HepG2 (cell line): Measurements from ENCODE around the gene SYTL1. TPM values are rescaled to one million over a fixed set of nuclear protein-coding genes. Genes with fewer than 3 reads are reported as not detected.
A peak's percentile ranks its signal among the peaks of the same experiment; 100 is the strongest.

Experiments used
- ATAC-seq: fragments of 200-7000 bp; cut with Tn5 transposase; 3 replicates; pipeline ENCODE4 v1.9.1; 2020; ENCODE audit warnings: mild to moderate bottlenecking, moderate library complexity
- BruUV-seq: library from RNA; stranded (reverse); fragments of 400-500 nt; replicated peaks from 2 replicates; lab custom pipeline; 2021; lab: Mats Ljungman, UMichigan
- CTCF ChIA-PET: fragments of 300-600 bp; formaldehyde crosslinking; extraction: SDS; loops from one replicate; lab custom pipeline; 2021; ENCODE audit warnings: low total read pairs, inconsistent platforms, low intra/inter-chr PET ratio; lab: Yijun Ruan, JAX
- POLR2A ChIA-PET: fragments of 350-600 bp; sonication (Branson Sonifier 250); formaldehyde crosslinking; loops from one replicate; lab custom pipeline; 2020; ENCODE audit warnings: antibody characterized with exemption, inconsistent platforms; lab: Yijun Ruan, JAX
- DNase-seq: peaks from one replicate; pipeline ENCODE4 v3.0.0-alpha.2; 2015; ENCODE audit warnings: low spot score
- FAIRE-seq: peaks from 3 replicates; lab custom pipeline; 2011; peaks lifted over from hg19 to GRCh38; lab: Jason Lieb, UNC
- H2AFZ ChIP-seq: one replicate; pipeline ENCODE4 v1.6.1; 2011; ENCODE audit warnings: low read length, inconsistent platforms
- H3K27ac ChIP-seq: fragments of 300-600 bp; 3 replicates; pipeline ENCODE4 v1.8.0; 2011; ENCODE audit warnings: mixed run types, mild to moderate bottlenecking, mixed read lengths, low read length, inconsistent platforms; ENCODE audit not compliant: insufficient read depth; ENCODE audit errors: extremely low read length
- H3K27me3 ChIP-seq, 2 experiments: fragments of 200-600 bp in 1 of 2; 2 replicates in 1 of 2; 3 replicates in 1 of 2; pipeline versions ENCODE4 v1.6.0 to v1.8.0; 2011; ENCODE audit warnings: low read length in 2 of 2, mild to moderate bottlenecking in 2 of 2, moderate library complexity in 2 of 2, inconsistent platforms in 1 of 2; ENCODE audit not compliant: insufficient read depth in 2 of 2, control insufficient read depth in 1 of 2
- H3K36me3 ChIP-seq, 2 experiments: fragments of 200-600 bp in 1 of 2; replicated peaks in 1 of 2; 2 replicates in 1 of 2; 3 replicates in 1 of 2; pipeline versions ENCODE4 v1.5.1 to v1.8.0; 2011; ENCODE audit warnings: low read length in 2 of 2, inconsistent platforms in 1 of 2; ENCODE audit not compliant: insufficient read depth in 2 of 2, control insufficient read depth in 1 of 2
- H3K4me1 ChIP-seq: 2 replicates; pipeline ENCODE4 v1.5.1; 2012; ENCODE audit warnings: low read length, inconsistent platforms; ENCODE audit not compliant: insufficient read depth
- H3K4me2 ChIP-seq: 2 replicates; pipeline ENCODE4 v1.6.0; 2011; ENCODE audit warnings: low read depth, low read length, inconsistent platforms
- H3K4me3 ChIP-seq, 3 experiments: fragments of 200-600 bp in 1 of 3; sonication (generic), shearing (Covaris generic) in 1 of 3; replicated peaks in 1 of 3; 2 replicates each; pipeline ENCODE4 v1.5.1; 2011 to 2016; ENCODE audit warnings: low read length in 3 of 3, inconsistent platforms in 2 of 3, low read depth in 2 of 3, mild to moderate bottlenecking in 2 of 3, control low read depth in 1 of 3, mixed read lengths in 1 of 3; ENCODE audit not compliant: insufficient read depth in 1 of 3
- H3K79me2 ChIP-seq: one replicate; pipeline ENCODE4 v1.6.1; 2011; ENCODE audit warnings: low read length, inconsistent platforms; ENCODE audit not compliant: insufficient read depth
- H3K9ac ChIP-seq: 2 replicates; pipeline ENCODE4 v1.6.0; 2011; ENCODE audit warnings: mild to moderate bottlenecking, low read depth, low read length, inconsistent platforms; ENCODE audit not compliant: insufficient read depth
- H3K9me3 ChIP-seq: 2 replicates; pipeline ENCODE4 v1.5.1; 2012; ENCODE audit warnings: mild to moderate bottlenecking, low read length
- H4K20me1 ChIP-seq: 2 replicates; pipeline ENCODE4 v1.6.0; 2011; ENCODE audit warnings: inconsistent platforms, mild to moderate bottlenecking, low read length, moderate library complexity; ENCODE audit not compliant: insufficient read depth
- CBFB ChIP-seq: sonication (generic); formaldehyde crosslinking; IDR thresholded peaks from 2 replicates; pipeline ENCODE4 v1.4.0; 2020; ENCODE audit warnings: missing genetic modification reagents
- KAT2B ChIP-seq: fragments of 150-350 bp; IDR thresholded peaks from 2 replicates; pipeline ENCODE4 v1.6.1; 2014; ENCODE audit warnings: low read depth, low read length, borderline replicate concordance
- MYC ChIP-seq: sonication (generic); formaldehyde crosslinking; IDR thresholded peaks from 2 replicates; pipeline ENCODE4 v1.9.0; 2021; ENCODE audit warnings: missing genetic modification reagents, borderline replicate concordance
- NONO ChIP-seq, 2 experiments: fragments of 450-650 bp in 1 of 2; sonication (generic) in 1 of 2; formaldehyde crosslinking in 1 of 2; IDR thresholded peaks in 1 of 2; conservative IDR thresholded peaks in 1 of 2; 2 replicates each; pipeline versions ENCODE4 v1.6.1 to v1.8.0; 2017 to 2022; ENCODE audit warnings: mild to moderate bottlenecking in 1 of 2, missing genetic modification reagents in 1 of 2, moderate library complexity in 1 of 2
- RAD21 ChIP-seq: fragments of 450-650 bp; formaldehyde crosslinking; IDR thresholded peaks from 2 replicates; pipeline ENCODE4 v1.5.0; 2020; ENCODE audit warnings: mild to moderate bottlenecking
- ZBTB33 ChIP-seq: sonication (generic); formaldehyde crosslinking; IDR thresholded peaks from 2 replicates; pipeline ENCODE4 v1.4.0; 2020; ENCODE audit warnings: missing genetic modification reagents
- ZNF143 ChIP-seq: sonication (generic); formaldehyde crosslinking; IDR thresholded peaks from 2 replicates; pipeline ENCODE4 v1.4.0; 2020; ENCODE audit warnings: missing genetic modification reagents
- ZNF724P ChIP-seq: sonication (generic); formaldehyde crosslinking; IDR thresholded peaks from 2 replicates; pipeline ENCODE4 v1.8.0; 2022; ENCODE audit warnings: missing genetic modification reagents, borderline replicate concordance
- WGBS: methylation state at CpG from one replicate; pipeline ENCODE4 v1.1.6; 2017; ENCODE audit warnings: low lambda C conversion rate; 5-methylcytosine and 5-hydroxymethylcytosine counted together
- in situ Hi-C: cut with HindIII; loops from 2 replicates; pipeline ENCODE4 v1.10.0; 2017; ENCODE audit warnings: low pct_unique_long_range_greater_than_20kb; ENCODE audit not compliant: extremely low pct_ligation_motif_present
- intact Hi-C: fragments of 100-400 bp; cut with micrococcal nuclease; formaldehyde crosslinking; loops from one replicate; pipeline ENCODE4 v1.10.0; 2022; ENCODE audit not compliant: unreplicated experiment
- polyA plus RNA-seq, 8 experiments: library from polyadenylated mRNA; depleted of rRNA in 3 of 8; stranded (reverse) in 7 of 8; unstranded in 1 of 8; fragments of >200 nt; fragmentation: Illumina TruSeq in 4 of 8; extraction: Trizol in 4 of 8; gene quantifications; 2 replicates each; pipeline versions ENCODE4 v1.2.1 to v1.2.3, GENCODE V29; 2011 to 2016; ENCODE audit warnings: low read depth in 4 of 8, missing spikeins in 1 of 8, mixed read lengths in 1 of 8; ENCODE audit not compliant: insufficient read depth in 1 of 8
- total RNA-seq, 5 experiments: library from RNA; depleted of rRNA; stranded (reverse); fragments of >200 nt; fragmentation: Illumina TruSeq; extraction: Trizol; gene quantifications; 2 replicates each; pipeline ENCODE4 v1.2.3, GENCODE V29; 2016; ENCODE audit warnings: low read depth in 1 of 5
- TF ChIP-seq, protein P1 (sequence below): conservative IDR thresholded peaks from 2 replicates; pipeline ENCODE4 v1.6.1; 2018; ENCODE audit warnings: missing genetic modification reagents

The SYTL1 gene
- total and polyA plus RNA-seq, 2 of the 13 experiments (the other 11 are each of a cell fraction or from before 2014, with no cell fraction given), result 11.1 to 17.8 TPM

DNA sequence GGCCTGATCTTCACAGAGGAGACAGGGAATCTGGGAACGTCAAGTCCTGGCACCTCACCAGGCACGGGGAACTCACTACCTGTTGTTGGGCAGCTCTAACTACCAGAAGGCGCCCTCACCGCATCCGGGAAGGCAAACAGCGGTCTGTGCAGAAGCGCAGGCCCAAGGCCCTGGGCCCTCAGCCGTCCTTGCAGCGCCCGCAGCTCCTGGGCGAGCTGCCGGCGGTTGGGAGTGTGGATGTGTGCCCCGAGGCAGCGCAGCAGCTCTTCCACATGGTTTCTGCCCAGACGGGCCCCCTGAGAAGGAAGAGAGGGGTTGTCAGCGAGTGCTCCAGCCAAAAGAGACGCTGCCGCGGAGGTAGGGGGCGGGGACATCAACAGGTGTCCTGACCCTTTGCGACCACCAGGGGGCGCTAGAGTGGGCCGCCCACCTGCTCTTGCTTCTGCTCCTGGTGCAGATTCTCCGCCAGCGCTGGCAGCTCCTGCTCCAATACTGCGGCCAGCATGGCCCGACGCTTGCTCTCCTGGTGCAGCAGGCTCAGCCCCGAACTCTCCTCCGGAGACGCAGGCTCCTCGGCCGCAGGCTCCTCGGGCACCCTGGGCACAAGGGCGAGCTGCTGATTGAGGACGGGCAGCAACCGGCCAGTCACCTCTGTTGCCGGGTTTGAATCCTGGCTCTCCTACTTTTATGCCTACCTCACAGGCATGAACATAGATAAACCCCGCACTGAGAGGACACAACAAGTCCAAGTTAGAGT is 15.6 kb downstream of the SYTL1 start (continued):
- TF ChIP-seq, protein P1, sequence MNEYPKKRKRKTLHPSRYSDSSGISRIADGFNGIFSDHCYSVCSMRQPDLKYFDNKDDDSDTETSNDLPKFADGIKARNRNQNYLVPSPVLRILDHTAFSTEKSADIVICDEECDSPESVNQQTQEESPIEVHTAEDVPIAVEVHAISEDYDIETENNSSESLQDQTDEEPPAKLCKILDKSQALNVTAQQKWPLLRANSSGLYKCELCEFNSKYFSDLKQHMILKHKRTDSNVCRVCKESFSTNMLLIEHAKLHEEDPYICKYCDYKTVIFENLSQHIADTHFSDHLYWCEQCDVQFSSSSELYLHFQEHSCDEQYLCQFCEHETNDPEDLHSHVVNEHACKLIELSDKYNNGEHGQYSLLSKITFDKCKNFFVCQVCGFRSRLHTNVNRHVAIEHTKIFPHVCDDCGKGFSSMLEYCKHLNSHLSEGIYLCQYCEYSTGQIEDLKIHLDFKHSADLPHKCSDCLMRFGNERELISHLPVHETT, result no peak
- TF ChIP-seq RAD21 (CRISPR knock-in tag), result peak; percentile 85
- no peak for TF ChIP-seq KAT2B
- no peak for TF ChIP-seq CBFB

DNA sequence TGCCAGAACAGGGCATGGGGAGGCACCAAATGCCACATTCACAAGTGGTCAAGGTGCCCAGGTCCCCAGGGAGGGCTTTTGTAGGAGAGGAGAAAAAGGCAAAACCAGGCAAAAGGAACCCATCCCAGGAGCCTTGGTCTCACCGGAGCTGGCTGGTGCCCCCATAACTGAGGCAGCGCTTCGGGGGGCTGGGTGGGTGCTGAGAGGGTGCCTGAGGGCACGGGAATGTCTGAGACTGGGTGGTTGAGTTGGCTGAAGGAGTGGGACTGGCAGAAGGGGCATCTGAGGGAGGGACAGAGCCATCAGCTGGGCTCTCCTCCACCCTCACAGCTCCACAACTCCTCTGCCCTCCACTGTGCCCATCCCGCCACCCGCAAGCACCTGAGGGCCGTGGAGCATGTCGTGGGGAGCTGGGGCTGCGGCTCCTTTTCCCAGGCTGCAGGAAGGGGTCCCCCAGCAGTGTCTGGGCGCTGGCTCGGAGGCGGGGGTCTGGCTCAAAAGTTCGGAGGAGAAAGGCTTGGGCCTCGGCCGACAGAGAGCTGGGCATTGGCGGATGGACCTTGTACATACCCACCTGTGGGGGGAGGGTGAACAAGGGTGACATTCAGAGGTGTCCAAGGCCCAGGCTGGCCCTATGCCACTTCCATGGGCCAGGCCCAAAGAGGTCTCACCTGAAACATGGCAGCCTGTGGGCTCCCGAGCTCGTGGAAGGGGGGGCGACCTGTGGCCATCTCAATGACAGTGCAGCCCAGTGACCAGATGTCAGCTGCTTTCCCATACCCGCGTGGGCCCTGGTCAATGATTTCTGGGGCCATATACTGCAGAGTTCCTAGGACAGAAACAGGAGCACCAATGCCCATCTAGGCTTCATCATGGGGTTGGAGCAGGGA is 16.5 kb downstream of the SYTL1 start:
- no peak for DNase-seq
- no peak for FAIRE-seq
- in situ Hi-C loops, result loop anchor here (5.0 kb wide), 1 partner anchor 34 kb away; the partner anchor contains the start of gene GPR3
- Histone ChIP-seq H3K27ac (no peak overlapping the region), H3K4me3 (no peak overlapping the region), H3K9ac (no peak overlapping the region), H4K20me1 (no peaks in the 10 kb centered on the region), H3K9me3 (no peaks in the 10 kb centered on the region), H3K27me3 (no peaks in the 10 kb centered on the region), H3K36me3 (0 out of 5 replicates have a peak, but pooled peaks cover 0 to 2% of the 10 kb centered on the region in 2 experiments), H3K79me2 (no peaks in the 10 kb centered on the region), H3K4me2 (no peak overlapping the region), H3K4me1 (peaks cover 8% of the 10 kb centered on the region; the same call in 1 of the 2 replicates), H2AFZ (no peak overlapping the region)
- ChIA-PET POLR2A (no interaction called here), CTCF (interaction anchor here (1.0 to 2.1 kb wide), 5 partner anchors 14 to 57 kb away, joined by 3 to 19 read pairs (median 6); no protein-coding TSS in a partner anchor)
- WGBS, result 96% methylated on average over 11 of the region's 21 CpGs
- no TSS peak for BruUV-seq
- intact Hi-C loops, result no loop called here
- TF ChIP-seq ZNF143 (CRISPR knock-in tag), result 0 out of 2 replicates have a peak, but pooled peaks have one; percentile 2
- TF ChIP-seq ZNF724P (CRISPR knock-in tag), result no peak
- TF ChIP-seq NONO (IDR thresholded peaks at IDR 0.05), result no peak
- TF ChIP-seq NONO (CRISPR knock-in tag; conservative IDR thresholded peaks at IDR 0.05), result no peak
- no peak for TF ChIP-seq MYC
- 0 out of 2 replicates have a peak, but pooled peaks have one; percentile 38 for TF ChIP-seq ZBTB33 (CRISPR knock-in tag)
- no peak for ATAC-seq
